HL-60 (cell line): Measurements from ENCODE around the gene FCN3.

Source experiments
- DNase-seq, 2 experiments: peaks; one replicate each; pipeline ENCODE4 v3.0.0-alpha.2; 2010 to 2020; ENCODE audit warnings: low read depth in 1 of 2, low spot score in 1 of 2
- H3K27ac ChIP-seq: fragments of 250-450 bp; sonication (Bioruptor Pico); replicated peaks from 2 replicates; pipeline ENCODE4 v1.5.1; 2020; ENCODE audit warnings: mild to moderate bottlenecking, moderate library complexity
- H3K27me3 ChIP-seq: fragments of 250-450 bp; sonication (Bioruptor Pico); 2 replicates; pipeline ENCODE4 v1.5.1; 2021; ENCODE audit warnings: mild to moderate bottlenecking, moderate library complexity; ENCODE audit not compliant: insufficient read depth, poor library complexity, severe bottlenecking
- H3K4me3 ChIP-seq: replicated peaks from 2 replicates; pipeline ENCODE4 v1.5.1; 2011; ENCODE audit warnings: mild to moderate bottlenecking, control low read depth, low read length; ENCODE audit not compliant: insufficient read depth
- GABPA ChIP-seq: IDR thresholded peaks from 2 replicates; pipeline ENCODE4 v1.6.1; 2012; ENCODE audit warnings: low read depth
- POLR2AphosphoS5 ChIP-seq: IDR thresholded peaks from 2 replicates; pipeline ENCODE4 v1.6.1; 2012; ENCODE audit warnings: low read depth
- SPI1 ChIP-seq: IDR thresholded peaks from 2 replicates; pipeline ENCODE4 v1.6.1; 2012; ENCODE audit warnings: low read depth, mild to moderate bottlenecking, borderline replicate concordance
- TF ChIP-seq, protein P1 (sequence below): IDR thresholded peaks from one replicate; pipeline ENCODE4 v1.5.1; 2011; ENCODE audit warnings: low read length, control low read depth, inconsistent platforms; ENCODE audit not compliant: insufficient read depth
- TF ChIP-seq, protein P2 (sequence below): IDR thresholded peaks from 2 replicates; pipeline ENCODE4 v1.6.1; 2012; ENCODE audit warnings: low read depth; ENCODE audit not compliant: insufficient replicate concordance

Gene FCN3

DNA sequence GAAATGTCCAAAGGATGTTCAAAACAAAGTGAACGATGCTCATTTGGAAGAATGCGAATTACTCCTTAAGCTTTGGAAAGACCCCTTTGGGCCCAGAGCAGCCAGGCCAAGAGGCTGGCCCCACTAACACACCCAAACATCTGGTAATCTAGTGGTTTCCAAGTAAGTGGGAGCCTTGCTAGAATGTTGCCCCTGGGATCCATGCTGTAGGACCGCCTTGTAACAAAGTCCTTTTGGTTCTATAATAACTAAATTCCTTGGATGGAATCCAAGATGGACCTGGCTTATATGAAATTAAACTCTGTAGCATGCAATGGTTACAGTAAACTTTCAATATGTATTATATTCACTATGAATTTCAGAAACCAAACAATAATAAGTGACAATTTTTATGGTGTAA, 43.1 kb upstream of the FCN3 start:
- no peak overlapping the region for H3K27ac ChIP-seq
- TF ChIP-seq GABPA (no peak), POLR2AphosphoS5 (no peak), SPI1 (no peak)
- TF ChIP-seq, protein P1, sequence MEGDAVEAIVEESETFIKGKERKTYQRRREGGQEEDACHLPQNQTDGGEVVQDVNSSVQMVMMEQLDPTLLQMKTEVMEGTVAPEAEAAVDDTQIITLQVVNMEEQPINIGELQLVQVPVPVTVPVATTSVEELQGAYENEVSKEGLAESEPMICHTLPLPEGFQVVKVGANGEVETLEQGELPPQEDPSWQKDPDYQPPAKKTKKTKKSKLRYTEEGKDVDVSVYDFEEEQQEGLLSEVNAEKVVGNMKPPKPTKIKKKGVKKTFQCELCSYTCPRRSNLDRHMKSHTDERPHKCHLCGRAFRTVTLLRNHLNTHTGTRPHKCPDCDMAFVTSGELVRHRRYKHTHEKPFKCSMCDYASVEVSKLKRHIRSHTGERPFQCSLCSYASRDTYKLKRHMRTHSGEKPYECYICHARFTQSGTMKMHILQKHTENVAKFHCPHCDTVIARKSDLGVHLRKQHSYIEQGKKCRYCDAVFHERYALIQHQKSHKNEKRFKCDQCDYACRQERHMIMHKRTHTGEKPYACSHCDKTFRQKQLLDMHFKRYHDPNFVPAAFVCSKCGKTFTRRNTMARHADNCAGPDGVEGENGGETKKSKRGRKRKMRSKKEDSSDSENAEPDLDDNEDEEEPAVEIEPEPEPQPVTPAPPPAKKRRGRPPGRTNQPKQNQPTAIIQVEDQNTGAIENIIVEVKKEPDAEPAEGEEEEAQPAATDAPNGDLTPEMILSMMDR, result no peak
- TF ChIP-seq, protein P2, sequence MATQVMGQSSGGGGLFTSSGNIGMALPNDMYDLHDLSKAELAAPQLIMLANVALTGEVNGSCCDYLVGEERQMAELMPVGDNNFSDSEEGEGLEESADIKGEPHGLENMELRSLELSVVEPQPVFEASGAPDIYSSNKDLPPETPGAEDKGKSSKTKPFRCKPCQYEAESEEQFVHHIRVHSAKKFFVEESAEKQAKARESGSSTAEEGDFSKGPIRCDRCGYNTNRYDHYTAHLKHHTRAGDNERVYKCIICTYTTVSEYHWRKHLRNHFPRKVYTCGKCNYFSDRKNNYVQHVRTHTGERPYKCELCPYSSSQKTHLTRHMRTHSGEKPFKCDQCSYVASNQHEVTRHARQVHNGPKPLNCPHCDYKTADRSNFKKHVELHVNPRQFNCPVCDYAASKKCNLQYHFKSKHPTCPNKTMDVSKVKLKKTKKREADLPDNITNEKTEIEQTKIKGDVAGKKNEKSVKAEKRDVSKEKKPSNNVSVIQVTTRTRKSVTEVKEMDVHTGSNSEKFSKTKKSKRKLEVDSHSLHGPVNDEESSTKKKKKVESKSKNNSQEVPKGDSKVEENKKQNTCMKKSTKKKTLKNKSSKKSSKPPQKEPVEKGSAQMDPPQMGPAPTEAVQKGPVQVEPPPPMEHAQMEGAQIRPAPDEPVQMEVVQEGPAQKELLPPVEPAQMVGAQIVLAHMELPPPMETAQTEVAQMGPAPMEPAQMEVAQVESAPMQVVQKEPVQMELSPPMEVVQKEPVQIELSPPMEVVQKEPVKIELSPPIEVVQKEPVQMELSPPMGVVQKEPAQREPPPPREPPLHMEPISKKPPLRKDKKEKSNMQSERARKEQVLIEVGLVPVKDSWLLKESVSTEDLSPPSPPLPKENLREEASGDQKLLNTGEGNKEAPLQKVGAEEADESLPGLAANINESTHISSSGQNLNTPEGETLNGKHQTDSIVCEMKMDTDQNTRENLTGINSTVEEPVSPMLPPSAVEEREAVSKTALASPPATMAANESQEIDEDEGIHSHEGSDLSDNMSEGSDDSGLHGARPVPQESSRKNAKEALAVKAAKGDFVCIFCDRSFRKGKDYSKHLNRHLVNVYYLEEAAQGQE, result no peak
- H3K4me3 ChIP-seq, result no peak overlapping the region
- no peaks in the 10 kb centered on the region for H3K27me3 ChIP-seq
- no peak for DNase-seq

DNA sequence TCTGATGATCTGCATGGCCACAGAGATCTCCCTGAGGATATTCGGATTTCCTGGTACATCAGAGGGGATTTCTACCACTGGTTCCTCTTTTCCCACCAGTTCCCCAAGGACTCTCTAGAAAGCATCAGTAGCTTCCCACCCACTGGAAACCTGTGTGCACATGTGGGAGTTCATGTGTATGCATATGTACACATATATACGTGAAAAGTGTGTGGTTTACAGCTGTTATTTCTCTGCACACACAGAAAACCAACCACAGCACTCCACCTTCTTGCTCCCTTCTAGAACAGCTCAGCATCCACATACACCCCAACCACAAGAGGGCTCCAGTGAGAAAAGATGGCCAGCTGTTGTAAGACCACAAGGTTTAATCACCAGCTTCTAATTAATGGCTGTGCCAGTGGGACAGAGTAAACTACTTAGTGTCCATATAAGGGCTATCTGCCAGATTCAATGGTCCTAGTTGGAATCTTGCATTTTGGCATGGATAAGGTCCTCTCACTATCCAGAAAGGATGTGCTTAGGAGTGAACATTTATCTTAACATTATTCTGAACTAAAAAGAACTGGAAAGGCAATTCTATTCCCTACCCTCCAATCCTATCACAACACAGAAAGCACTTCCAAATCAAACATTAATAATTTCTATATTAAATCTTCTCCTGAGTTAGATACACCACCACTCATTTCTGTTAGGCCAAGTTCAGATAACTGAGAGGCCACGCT, 41.9 kb upstream of the FCN3 start:
- Histone ChIP-seq H3K27me3 (no peaks in the 10 kb centered on the region), H3K4me3 (no peak overlapping the region), H3K27ac (no peak overlapping the region)
- DNase-seq, result peak; percentile 55 to 75
- TF ChIP-seq, protein P1, result peak; percentile 82
- TF ChIP-seq, protein P2, result no peak
- peak; percentile 15; the same call in 1 of the 2 replicates for TF ChIP-seq SPI1

DNA sequence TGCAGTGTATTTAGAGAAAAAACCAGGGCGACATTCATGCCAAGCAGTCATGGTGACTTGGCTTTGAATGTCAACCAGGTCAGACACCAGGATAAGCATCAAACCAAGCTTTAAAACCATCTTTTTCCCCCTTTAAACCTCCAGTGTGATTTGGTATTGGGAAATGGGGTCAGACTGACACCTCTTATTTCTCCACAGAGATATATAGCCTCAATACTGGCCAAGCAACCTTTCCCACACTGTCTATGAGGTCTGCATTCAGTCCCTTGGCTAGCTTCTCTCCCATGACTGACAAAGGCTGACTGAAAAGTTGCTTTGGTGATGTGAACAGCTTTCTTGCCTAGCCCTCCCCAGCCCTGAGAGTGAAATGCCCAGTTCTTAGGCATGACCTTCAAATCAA, 39.5 kb upstream of the FCN3 start:
- no peak for DNase-seq
- H3K27ac ChIP-seq, result no peak overlapping the region
- TF ChIP-seq SPI1, result no peak
- H3K4me3 ChIP-seq, result no peak overlapping the region
- H3K27me3 ChIP-seq, result no peaks in the 10 kb centered on the region

DNA sequence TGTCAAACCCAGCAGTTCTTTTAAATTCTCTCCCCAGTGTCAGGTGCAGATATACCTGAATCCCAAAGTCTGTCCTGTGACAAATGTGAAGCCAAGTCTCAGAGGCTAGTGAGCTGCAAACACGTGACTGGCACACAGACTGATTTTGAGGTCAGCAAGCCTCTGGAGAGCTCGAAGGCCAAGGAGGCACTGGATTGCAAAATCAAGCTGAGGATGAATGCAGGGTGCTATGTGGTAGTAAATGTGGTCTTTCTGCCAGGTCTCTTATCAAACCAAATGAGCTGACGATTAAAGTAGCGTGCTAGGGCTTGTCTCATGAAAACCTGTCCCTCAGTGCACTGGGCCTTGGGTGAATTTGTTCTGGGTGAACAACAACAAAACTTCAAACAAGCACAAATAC, 38.4 kb upstream of the FCN3 start:
- H3K27me3 ChIP-seq, result no peaks in the 10 kb centered on the region
- no peak for DNase-seq
- no peak overlapping the region for H3K4me3 ChIP-seq
- H3K27ac ChIP-seq, result no peak overlapping the region
- TF ChIP-seq, protein P2, result no peak
- TF ChIP-seq POLR2AphosphoS5 (no peak), GABPA (no peak)
